ENCODE results near the gene CSAD.
A peak's percentile ranks its signal among the peaks of the same experiment; 100 is the strongest.
"Not testable (repeated sequence)": the region's sequence is repeated elsewhere in the genome, so short reads cannot be mapped to it uniquely, and the experiment has no call there.

Gene CSAD

DNA sequence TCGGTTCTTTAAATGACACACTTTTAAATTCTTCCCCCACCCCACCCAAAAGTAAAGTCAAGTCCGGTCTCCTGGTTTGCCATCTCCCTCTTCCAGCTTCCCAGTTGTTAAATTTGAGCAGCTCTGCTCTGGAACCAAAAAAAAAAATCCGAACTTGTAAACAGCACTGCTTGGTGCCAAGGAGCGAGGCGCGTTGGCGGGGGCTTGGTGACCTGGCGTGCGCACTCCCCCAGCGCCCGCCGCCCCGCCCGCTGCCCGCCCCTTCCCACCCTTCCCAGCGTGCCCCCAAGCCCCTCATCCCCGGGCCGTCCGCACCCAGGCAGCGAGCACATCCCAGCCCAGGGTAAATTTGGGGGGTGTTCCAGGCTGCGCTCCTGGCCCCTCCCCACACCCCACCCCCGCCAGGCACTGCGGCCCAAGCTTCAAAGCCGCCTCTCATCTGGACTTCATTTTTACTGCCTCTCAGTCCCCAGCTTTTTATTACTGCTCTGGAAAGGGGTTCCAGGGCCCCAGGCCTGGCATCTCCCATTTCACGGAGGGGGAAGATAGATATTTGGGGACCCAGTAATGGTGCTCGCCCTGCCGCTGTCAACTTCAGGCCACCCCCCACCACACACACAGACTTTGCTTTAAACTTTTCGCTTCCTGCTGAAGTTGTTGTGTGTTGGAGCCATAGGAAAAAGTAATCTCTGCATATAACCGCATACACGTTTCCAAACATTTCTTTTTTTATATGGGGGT, 38.0 kb upstream of the CSAD start:
- no peak for DNase-seq

DNA sequence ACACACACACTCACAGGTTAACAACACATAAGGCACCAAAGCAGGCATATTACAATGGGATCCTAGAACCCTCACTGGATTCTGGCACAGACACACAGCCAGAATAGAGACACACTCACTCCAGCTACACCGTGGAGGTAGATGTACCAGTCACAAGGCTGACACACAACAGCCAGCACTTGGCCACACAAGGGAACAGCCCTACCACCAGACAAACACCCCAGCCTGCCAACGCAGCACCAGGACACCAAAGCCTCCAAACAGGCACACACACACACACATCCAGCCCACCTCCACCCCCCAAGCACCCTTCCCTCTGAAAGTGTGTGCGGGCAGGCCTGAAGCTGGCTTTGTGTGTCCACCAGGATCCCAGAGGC, 37.2 kb upstream of the CSAD start:
- no peak for DNase-seq

DNA sequence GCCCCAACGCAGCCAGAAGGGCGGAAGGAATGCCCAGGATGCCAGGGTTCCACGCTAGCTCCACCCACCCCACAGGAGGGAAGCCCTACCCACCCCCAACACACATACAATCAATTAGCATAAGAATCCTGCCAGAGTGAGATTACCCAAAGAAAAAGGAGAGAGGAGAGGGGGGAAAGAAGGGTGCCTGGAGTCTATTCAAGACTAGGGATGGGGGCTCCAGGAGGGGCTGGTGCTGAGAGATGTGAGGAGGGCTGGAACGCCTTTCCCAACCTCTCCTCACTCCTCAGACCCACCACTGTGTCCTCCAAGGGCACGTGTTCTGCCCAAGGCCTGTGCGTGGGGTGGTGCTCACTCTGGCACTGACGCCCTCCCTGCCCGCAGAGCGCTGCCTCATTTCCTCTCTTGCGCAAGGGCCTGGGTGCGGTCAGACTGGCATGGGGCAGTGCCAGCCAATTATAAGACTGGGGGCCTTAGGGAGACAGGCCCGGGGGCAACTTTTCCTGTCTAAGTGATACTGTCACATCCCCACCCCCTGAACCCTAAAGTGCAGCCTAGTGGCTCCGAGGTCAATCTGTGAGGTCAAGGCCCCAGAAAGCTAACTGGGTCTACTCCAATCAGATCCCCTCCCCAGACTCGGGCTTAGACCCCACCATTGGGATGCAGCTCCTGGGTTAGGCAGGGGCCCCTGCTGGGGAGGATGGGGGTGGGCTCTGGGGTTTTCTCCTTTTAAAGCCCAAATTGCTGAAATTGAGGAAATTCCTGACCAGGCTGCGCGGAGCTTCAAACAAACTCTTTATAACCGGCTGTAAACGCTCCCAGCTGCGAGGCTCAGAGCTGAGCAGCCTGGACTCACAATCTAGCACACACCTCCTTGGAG, 36.6 kb upstream of the CSAD start:
- no peak for DNase-seq

DNA sequence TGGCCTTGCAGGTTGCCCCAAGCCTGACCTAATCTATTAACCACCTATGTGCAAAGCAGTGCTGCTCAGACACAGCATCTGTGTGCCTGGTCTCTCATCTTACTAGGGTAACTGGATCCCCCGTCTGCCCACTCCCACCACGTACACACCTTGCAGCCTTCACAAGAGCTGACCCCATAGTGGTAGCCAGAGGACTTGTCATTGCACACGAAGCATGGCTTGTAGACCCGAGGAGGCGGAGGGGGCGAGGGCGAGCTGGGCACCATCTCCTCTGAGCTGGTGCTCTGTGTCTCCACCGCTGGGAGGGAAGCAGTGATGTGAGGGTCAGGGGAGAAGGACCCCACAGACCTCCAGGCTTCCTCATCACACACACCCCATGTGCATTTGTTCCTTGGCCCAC, 34.8 kb upstream of the CSAD start:
- DNase-seq, result no peak

DNA sequence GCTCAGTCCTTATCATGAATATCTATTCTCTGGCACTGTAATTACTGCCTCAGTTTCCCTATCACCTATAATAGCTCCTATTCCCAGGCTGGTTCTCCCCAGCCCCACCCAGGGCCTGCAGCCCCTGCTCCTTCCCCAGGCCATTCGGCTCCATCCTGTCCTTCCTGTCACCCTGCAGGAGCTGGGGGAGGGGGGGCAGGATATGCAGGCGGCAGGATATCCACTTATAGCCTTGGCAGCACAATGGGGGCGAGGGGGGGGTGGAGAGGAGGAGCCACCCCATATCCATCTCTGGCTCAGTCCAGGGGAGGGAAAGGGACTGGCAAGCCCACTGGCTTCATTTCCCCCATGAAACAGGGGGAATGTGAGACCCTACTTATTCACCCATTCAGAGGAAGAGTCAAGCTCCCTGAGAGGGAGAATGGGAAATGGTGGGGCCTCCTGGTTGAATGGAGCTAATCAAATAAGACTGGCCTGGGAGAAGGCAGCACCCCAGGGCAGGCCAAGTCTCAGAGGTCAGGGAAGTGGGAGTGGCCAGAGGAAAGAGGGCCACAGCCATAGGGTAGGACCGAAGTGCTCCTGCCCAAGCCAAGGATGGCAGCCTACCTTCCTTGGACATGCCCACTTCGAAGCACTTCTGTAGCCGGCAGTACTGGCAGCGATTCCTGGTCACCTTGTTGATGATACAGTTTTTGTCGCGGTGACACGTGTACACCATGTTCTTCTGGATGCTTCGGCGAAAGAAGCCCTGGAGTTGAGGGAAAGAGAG, 34.1 kb upstream of the CSAD start:
- DNase-seq, result no peak

DNA sequence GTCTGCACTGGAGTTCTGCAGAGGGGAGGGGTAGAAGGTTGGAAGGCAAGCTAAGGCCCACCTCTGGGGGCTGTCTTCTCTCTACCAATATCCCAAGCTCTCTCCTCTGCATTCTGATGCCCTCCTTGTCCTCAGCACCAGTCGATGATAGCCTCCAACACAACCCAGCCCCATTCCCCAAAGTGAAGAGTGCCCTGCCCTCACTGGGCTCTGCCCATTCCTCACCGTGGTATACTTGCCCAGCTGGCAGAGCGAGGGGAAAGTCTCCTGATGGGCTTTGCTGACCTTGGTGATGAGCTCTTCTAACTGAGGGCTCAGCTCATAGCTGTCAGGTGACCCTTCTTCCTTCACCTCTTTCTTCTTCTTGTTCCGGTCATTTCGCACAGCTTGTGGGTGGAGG, 33.5 kb upstream of the CSAD start:
- DNase-seq, result no peak

DNA sequence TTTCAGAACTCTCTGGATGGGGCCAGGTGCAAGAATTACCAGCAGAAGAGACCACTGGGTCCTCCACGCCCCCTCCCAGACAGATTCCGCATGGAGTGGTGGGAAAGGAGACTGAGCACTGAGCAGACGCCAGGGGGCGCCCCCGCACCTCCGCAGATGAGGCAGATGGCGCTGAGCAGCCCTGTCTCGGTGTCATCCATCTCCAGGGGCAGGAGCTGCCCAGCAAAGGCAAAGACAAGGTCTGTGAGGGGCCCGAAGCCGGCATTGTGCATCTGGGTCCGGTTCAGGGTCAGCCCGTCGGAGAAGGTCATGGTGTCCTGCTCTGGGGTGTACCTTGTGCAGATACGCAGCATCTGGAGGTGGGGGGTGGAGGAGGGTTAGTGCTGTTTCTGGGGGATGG, 32.6 kb upstream of the CSAD start:
- DNase-seq, result peak; percentile 81

DNA sequence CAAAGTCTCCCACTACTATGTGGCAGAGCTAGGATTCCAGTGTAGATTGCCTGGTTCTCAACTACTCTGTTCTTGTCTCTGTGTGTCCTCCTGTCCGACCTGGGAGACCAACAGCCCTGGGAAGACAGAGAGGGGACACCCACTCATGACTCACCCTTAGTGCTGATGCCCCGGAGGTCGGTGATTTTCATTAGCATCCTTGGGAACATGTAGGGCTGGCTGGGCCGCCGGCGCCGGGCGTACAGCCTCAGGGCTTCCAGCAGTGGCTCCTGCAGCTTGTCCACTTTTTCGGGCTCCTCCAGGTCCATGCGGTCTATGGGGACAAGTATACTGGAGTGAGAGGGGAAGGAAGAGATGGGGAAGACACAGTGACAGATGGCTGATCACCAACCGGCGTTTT, 32.2 kb upstream of the CSAD start:
- DNase-seq, result no peak

DNA sequence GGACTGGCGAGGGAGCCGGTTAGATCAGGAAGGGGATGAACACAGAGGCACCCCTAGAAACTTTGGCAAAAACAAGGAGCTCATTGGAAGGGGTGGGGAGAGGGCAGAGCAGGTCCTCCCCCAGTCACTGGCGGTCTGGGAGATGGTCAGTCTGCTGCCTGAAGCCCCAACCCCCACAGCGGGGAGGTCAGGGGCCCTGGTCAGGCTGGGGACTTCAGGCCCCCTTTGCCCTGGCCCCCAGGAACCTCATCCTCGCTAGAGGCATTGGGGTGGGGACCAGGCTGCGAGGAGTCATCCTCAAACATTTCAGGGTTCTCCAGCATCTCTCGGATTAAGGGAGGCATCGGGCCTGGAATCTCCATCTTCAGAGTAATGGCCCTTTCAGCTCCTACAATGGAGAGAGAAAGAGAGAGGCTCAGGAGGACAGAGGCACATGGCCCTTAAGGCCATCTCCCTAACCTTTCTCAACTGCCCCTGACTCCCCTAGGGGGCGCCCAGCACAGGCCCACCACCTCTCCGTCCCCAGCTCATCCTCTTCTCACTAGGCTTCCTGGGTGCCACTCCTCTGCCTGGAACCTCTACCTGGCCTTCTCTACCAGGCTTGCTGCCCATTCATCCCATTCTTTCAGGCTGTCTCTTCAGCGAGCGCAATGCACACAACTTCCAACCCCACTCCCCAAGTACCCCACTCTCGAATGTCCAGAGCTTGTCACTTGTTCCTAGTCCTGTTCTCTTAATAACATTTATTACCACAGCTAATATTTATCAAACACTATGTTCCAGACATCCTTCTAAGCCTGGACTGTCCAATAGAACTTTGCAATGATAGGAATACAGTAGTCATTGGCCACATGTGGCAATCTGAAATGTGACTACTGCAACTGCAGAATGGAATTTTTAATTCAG, 31.0 kb upstream of the CSAD start:
- DNase-seq, result no peak

DNA sequence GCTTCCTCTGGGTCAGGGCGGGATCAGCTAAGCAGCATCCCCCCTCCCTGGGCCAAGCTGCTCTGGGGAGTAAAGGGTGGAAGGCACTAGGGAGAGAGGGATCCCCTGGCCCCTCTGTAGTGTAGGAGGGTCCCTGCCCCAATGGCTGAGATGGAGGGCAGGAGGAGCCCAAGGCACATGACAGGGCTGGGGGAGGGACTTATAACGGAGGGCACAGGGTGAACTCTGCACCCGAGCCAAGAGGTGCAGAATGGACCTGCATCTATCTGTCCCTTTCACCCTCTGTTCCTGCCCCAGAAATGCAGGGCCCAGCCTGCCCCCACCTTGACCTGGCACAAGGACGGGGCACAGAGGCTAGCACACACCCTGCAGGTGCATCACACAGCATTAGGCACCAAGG, 30.1 kb upstream of the CSAD start:
- DNase-seq, result no peak

DNA sequence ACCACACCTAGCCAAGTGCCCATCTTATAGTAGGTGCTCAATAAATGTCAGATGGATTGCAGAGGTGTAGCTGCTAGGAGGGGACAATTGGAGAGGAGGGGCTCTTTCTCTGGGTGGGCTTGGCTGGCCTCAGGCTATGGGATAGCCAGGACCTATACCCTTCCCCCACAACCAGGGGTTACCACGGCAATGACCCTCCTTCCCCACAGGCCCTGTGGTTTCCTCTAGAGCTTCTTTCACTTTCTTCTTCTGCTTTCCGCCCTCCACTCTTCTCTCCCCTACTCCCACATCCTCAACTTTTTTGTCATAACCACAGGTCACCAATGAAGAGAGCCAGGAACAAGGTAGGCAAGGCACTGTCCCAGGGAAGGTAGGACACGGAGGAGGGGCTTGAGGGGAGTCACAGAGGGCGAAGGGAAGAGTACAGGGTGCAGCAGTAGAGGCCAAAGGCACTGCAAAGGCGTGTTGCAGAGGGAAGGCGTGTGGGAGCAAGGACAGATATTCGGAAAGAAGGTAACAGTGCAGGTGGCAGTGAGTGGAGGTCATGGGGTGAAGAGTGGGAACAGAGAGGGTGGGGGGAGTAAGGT, 28.2 kb upstream of the CSAD start:
- no peak for DNase-seq

DNA sequence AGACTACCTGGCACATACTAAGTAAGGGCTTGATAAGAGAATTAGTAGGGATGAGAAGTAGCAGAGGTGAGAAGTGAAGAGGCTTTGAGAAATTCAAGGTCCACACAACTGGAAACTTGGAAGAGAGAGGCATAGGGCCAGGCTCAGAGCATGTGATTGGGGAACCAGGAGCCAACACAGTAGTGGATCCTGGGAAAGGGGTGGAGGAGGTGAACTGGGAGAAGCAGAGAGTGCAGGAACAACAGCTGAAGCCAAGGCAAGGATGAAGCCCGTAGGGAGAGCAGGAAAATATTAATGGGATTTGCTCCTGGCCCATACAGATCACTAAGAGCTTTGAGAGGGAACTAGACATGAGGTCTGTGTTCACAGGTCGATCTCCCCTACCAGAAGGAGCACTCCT, 27.7 kb upstream of the CSAD start:
- DNase-seq, result no peak

DNA sequence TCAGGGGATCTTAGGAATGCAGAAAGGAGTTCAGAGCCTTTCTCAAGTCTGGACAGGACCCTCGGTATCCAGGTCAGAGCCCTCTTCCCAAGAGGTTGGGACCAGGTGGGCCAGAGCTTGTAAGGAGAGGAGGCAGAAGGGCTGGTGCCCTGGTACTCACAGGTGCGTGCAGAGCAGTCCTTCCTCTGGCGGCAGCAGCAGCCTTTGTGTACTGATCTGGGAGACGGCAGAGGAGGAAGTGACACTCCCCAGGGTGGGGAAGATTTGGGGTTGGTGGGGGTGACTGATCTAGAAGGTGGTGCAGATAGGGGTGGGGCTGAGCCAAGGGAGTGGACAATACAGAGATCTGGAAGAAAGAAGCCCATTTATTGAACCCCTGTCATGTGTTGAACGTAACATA, 26.3 kb upstream of the CSAD start, which contains the start of gene ITGB7:
Gene ITGB7 (minus strand): TSS at position 210 of the 400 bp plus-strand sequence. CDS start 6,808 bp downstream, outside the sequence.
- DNase-seq, result no peak

DNA sequence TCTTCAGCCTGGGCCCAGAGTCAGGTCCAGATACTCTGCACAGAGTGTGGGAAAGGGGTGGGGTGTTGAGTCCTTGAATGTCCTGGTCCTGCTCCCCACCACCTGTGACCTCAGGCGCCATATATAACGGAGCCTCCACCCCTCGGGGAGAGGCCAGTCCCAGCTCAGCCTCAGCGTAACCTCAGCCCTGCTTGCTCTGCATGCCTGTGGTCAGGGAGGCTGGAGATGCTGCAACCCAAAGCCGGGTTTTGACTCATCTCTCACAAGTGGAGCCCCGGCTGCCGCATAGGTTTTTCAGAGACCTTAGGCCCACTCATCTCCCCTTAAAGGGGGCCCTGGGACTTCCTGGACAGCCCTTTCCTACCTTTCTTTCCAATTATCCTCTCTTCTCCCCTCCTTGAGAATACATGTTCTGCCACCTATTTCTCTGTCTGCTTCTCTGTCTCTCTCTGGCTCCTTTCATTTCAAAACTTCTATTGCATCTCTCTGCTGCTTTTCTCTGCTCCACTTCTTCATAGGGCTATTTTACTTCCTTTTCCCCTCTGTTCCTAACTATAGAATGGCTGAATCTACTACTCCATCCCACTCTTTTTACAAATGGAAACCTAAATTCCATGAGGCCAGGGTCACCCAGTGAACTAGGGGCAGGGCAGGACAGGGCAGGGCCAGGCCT, 25.2 kb upstream of the CSAD start:
- no peak for DNase-seq

DNA sequence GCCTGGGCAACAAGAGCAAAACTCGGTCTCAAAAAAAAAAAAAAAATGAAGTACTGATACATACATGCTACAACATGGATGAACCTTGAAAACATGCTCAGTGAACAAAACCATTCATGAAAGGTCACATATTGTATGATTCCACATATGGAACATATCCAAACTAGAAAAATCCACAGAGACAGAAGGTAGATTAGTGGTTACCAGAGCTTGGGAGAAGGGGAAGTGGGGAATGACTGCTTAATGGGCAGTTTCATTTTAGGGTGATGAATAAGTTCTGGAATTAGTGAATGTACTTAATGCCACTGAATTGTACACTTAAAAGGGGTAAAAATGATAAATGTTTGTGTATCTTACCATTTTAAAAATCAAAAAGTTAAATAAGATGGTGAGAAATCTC, 23.6 kb upstream of the CSAD start:
- DNase-seq, result no peak

DNA sequence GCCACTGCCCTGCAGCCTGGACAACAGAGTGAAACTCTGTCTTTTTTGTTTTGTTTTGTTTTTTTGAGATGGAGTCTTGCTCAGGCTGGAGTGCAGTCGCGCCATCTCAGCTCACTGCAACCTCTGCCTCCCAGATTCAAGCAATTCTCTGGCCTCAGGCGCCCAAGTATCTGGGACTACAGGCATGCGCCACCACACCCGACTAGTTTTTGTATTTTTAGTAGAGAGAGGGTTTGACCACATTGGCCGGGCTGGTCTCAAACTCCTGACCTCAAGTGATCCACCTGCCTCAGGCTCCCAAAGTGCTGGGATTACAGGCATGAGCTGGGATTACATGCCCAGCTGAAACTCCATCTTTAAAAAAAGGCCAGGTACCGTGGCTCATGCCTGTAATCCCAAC, 21.6 kb upstream of the CSAD start:
- DNase-seq, result not testable (repeated sequence)

DNA sequence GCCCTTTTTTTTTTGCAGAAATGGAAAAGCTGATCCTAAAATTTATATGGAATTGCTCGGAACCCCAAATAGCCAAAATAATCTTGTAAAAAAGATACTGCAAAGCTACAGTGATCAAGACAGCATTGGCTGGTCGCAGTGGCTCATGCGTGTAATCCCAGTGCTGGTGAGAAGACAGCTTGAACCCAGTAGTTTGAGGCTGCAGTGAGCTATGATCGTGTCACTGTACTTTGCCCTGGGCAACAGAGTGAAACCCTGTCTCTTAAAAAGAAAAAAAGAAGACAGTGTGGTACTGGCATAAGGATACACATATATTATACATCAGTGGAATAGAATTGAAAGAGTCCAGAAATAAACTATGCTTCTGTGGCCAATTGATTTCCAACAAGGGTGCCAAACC, 20.9 kb upstream of the CSAD start:
- no peak for DNase-seq

DNA sequence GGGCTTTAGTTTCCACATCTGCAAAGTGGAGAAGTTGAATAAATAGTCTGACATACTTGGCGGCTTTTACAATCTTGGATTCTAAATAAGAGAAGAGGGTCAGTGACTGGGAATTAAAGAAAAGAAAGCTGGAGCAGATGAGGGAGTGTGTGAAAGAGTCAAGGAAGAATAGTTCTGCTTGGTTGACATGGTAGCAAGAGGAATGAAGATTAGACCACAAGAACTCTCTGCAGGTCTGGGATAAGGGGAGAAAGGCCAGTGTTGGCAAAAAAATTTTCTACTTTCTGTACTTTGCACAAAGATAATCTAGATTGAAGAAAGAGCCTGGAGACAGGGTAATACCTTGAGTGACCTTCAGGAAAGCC, 20.4 kb upstream of the CSAD start:
- DNase-seq, result no peak

DNA sequence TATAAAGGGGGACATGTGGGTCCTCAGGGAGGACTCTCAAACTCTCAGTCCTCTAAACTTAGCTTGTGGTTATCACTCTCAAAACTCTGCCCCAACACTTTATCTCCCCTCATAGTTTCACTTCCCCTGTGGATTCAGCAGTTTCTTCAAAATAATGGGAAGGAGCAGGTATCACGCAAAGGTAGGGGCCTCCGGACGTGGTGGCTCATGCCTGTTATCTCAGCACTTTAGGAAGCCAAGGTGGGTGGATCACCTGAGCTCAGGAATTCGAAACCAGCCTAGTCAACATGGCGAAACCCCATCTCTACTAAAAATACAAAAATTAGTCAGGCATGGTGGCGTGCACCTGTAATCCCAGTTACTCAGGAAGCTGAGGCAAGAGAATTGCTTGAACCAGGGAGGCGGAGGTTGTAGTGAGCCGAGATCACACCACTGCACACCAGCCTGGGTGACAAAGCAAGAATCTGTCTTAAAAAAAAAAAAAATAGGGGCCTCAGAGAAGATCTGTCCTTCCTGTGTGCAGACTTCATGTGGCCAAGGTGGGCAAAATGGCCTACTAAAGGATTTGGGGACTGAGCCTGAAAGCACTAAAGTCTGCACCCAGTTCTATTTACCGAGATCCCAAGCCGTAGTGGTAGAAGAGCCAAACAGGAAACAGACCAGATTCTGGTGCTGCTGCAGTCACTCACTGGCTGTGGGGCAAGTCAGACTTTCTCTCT, 19.9 kb upstream of the CSAD start:
- no peak for DNase-seq

DNA sequence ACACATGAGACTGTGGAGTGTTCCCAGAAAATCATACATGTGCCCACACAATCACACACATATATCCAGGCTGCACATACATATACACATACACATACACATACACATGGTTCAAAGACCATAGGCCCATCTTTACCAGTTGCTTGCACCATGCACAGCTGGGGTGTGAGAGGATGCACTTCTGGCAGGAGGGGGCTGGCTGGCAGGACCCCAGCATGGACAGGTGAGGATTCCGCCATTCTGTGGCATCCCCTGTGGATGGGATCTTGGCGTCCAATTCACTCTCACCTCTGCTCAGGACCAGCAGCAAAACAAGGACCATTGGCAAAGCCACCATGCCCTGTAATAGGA, 19.4 kb upstream of the CSAD start:
- DNase-seq, result no peak

DNA sequence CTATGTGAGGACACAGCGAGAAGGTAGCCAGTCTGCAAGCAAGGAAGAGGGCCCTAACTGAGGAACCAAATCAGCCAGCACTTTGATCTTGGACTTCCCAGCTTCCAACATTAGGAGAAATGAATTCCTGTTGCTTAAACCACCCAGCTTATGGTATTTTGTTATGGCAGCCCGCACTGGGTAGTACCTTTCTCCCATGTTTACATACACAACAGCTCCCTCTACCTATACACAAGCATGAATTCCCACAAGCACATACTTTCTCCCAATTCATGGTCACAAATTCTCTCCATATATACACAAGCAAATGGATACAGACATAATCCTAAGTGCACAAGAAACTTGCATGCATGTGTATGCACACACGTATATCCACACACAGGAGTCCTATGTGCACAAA, 19.0 kb upstream of the CSAD start:
- DNase-seq, result no peak

All from midbrain (tissue), 1 donor.